Natural killer cell (primary cell): ENCODE results near the gene SEMA6A. TPM values are rescaled to one million over a fixed set of nuclear protein-coding genes. Genes with fewer than 3 reads are reported as not detected.

Experiments used
- ATAC-seq, 3 donors: fragments of 150-1000 bp in 2 of 3; fragments of 200-7000 bp in 1 of 3; cut with Tn5 transposase; 1 replicate in 1 of 3; 2 replicates in 2 of 3; pipeline ENCODE4 v1.10.0; 2021; ENCODE audit warnings: mild to moderate bottlenecking in 2 of 3, moderate library complexity in 2 of 3
- DNase-seq, 2 donors: peaks; one replicate each; pipeline versions ENCODE4 v3.0.0 to v3.0.0-alpha.2; 2013 to 2021; ENCODE audit warnings: mixed read lengths in 1 of 2
- H3K27ac ChIP-seq: one replicate; pipeline ENCODE4 v1.5.1; 2013; ENCODE audit warnings: mild to moderate bottlenecking, low read length
- H3K27me3 ChIP-seq: one replicate; pipeline ENCODE4 v1.6.1; 2013; ENCODE audit warnings: low read length; ENCODE audit not compliant: control insufficient read depth, insufficient read depth
- H3K36me3 ChIP-seq: one replicate; pipeline ENCODE4 v1.6.1; 2013; ENCODE audit warnings: low read length; ENCODE audit not compliant: control insufficient read depth, insufficient read depth
- H3K4me1 ChIP-seq: one replicate; pipeline ENCODE4 v1.6.1; 2013; ENCODE audit warnings: low read length; ENCODE audit not compliant: control insufficient read depth, insufficient read depth
- H3K4me3 ChIP-seq: one replicate; pipeline ENCODE4 v1.5.1; 2013; ENCODE audit warnings: low read length
- H3K9me3 ChIP-seq: one replicate; pipeline ENCODE4 v1.6.1; 2013; ENCODE audit warnings: low read length; ENCODE audit not compliant: control insufficient read depth, insufficient read depth
- H3K27ac Mint-ChIP-seq, 2 donors: one replicate each; pipeline ENCODE4 v1.8.0; 2022; ENCODE audit warnings: mild to moderate bottlenecking in 2 of 2, mixed read lengths in 2 of 2, moderate library complexity in 1 of 2
- H3K27me3 Mint-ChIP-seq, 2 donors: one replicate each; pipeline ENCODE4 v1.8.0; 2022; ENCODE audit warnings: low read depth in 2 of 2, mixed read lengths in 2 of 2
- H3K36me3 Mint-ChIP-seq: one replicate; pipeline ENCODE4 v1.8.0; 2022; ENCODE audit warnings: mixed read lengths
- H3K4me1 Mint-ChIP-seq, 2 donors: one replicate each; pipeline ENCODE4 v1.8.0; 2022; ENCODE audit warnings: mixed read lengths in 2 of 2
- H3K4me3 Mint-ChIP-seq: one replicate; pipeline ENCODE4 v1.8.0; 2022; ENCODE audit warnings: mild to moderate bottlenecking, moderate library complexity, mixed read lengths
- H3K9me3 Mint-ChIP-seq, 2 donors: one replicate each; pipeline ENCODE4 v1.8.0; 2022; ENCODE audit warnings: mixed read lengths in 2 of 2
- WGBS: methylation state at CpG from one replicate; pipeline ENCODE4 v1.1.7; 2013; ENCODE audit warnings: missing lambda C conversion rate; ENCODE audit not compliant: insufficient coverage; 5-methylcytosine and 5-hydroxymethylcytosine counted together
- intact Hi-C: fragments of 100-400 bp; cut with micrococcal nuclease; formaldehyde crosslinking; loops from one replicate; pipeline ENCODE4 v1.14.2; 2022
- total RNA-seq, 4 donors: library from RNA; stranded (reverse); fragments of 120-200 nt in 1 of 4; gene quantifications; one replicate each; pipeline versions ENCODE4 v1.2.3 to v1.2.4, GENCODE V29; 2013 to 2022
- TF ChIP-seq, protein P1 (sequence below): fragments of 200-600 bp; IDR thresholded peaks from one replicate; pipeline ENCODE4 v1.8.0; 2022; ENCODE audit warnings: antibody characterized with exemption

The SEMA6A gene
- total RNA-seq, 3 donors from 2014 or later (not counting 1 experiment from before 2014, with no cell fraction given): not detected

DNA sequence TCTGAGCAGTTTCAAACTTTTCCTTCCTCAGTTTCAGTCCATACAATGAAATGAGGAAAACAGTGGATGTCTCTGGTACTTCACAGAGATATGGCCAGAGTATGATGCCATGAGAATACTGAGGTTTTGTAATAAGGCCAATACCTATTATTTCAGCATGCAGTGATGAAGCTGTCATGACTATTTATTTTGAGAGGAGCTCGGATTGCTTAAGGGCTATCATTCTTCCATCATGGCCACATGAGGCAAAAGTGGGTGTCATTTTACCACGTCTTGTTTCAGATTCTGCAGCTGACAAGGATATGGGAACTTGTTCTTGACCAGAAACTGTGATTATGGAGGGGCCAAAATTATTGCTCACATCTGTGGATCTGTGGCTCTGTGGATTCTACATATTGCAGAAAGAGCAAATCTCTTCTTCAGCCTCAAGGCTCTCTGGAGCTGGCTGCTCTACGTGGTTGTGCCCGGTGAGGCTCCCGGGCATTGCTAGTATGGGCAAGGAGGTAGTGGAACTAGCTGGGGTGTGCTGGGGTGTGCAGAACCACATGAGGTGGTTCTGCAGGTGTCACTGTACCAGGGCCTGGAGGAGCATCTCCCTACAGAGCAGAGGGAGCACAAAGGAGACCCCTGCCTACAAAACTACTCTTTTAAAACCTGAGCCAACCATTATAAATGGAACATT, 180.3 kb downstream of the SEMA6A start:
- H3K27ac Mint-ChIP-seq: no peak overlapping the region
- no peaks in the 10 kb centered on the region for H3K4me1 Mint-ChIP-seq
- 83% methylated on average over 5 of the region's 5 CpGs for WGBS
- DNase-seq (no peak), ATAC-seq (no peak)
- Histone ChIP-seq H3K9me3 (peaks cover 3% of the 10 kb centered on the region), H3K27ac (no peak overlapping the region), H3K36me3 (no peaks in the 10 kb centered on the region), H3K27me3 (no peaks in the 10 kb centered on the region), H3K4me1 (no peaks in the 10 kb centered on the region), H3K4me3 (no peak overlapping the region)
- H3K9me3 Mint-ChIP-seq: peaks cover 0 to 5% of the 10 kb centered on the region in 2 donors
- TF ChIP-seq, protein P1, sequence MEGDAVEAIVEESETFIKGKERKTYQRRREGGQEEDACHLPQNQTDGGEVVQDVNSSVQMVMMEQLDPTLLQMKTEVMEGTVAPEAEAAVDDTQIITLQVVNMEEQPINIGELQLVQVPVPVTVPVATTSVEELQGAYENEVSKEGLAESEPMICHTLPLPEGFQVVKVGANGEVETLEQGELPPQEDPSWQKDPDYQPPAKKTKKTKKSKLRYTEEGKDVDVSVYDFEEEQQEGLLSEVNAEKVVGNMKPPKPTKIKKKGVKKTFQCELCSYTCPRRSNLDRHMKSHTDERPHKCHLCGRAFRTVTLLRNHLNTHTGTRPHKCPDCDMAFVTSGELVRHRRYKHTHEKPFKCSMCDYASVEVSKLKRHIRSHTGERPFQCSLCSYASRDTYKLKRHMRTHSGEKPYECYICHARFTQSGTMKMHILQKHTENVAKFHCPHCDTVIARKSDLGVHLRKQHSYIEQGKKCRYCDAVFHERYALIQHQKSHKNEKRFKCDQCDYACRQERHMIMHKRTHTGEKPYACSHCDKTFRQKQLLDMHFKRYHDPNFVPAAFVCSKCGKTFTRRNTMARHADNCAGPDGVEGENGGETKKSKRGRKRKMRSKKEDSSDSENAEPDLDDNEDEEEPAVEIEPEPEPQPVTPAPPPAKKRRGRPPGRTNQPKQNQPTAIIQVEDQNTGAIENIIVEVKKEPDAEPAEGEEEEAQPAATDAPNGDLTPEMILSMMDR: no peak
- intact Hi-C loops: no loop called here
- H3K4me3 Mint-ChIP-seq: no peak overlapping the region
- no peaks in the 10 kb centered on the region for H3K27me3 Mint-ChIP-seq
- H3K36me3 Mint-ChIP-seq: no peaks in the 10 kb centered on the region
